ENCODE data around the gene AKAP13. TPM values are rescaled to one million over a fixed set of nuclear protein-coding genes. Genes with fewer than 3 reads are reported as not detected.

AKAP13 gene
- total RNA-seq, 1 experiment from 2014 or later, result 47.3 TPM

DNA sequence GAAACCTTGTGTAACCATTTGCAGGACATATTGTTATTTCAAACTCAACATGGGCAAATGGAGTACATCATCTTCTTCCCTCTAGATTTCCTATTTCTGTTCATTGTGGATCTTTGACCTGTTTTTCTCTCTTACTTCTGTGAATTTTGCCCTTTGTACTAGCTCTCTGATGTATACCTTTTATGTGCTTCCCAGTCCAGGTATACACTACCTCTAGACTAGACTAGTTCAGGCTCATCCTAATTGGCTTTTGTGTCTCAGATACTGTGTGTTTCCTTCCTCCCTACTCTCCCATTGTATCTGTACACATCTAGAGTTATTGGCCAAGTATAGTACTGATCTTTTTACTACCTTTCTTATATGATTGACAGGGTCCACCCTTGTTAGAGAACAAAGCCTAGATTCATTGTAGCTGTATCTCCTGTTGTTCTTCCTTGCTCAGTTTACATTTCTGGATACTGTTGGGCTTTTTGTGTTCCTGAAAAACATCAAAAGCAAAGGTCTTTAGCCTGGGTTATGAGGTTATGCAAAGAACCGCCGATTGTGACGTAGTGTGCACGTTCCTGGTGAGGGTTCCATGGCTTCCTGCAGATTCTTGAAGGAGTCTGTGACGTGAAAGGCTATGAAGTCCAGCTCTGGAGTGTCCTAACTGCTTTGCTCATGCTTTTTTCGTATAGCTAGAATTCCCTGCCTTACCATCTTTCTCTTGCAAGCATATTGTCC is 247.0 kb downstream of the AKAP13 start:
- H2BK5ac ChIP-seq (ENCODE audit: insufficient read length, low read length), result no peak overlapping the region
- H3K23me2 ChIP-seq (ENCODE audit: insufficient read length, low read depth, low read length, poor library complexity, severe bottlenecking), result no peaks in the 10 kb centered on the region
- 0 out of 2 replicates have a peak, but pooled peaks cover 2% of the 10 kb centered on the region for H3K79me2 ChIP-seq (ENCODE audit: insufficient read depth, low read length)
- H3K14ac ChIP-seq (ENCODE audit: insufficient read depth, low read length), result no peak overlapping the region
- H3K4me1 Mint-ChIP-seq, result peaks cover 3 to 5% of the 10 kb centered on the region in 2 experiments; a peak in 3 of 4 replicates
- no peaks in the 10 kb centered on the region for H3K9me3 Mint-ChIP-seq
- H3K27ac ChIP-seq (ENCODE audit: insufficient read length, low read depth, low read length), result no peak overlapping the region
- no peak overlapping the region for H2BK20ac ChIP-seq (ENCODE audit: low read depth, low read length, poor library complexity, severe bottlenecking)
- no peak overlapping the region for H3K27ac Mint-ChIP-seq
- no peak overlapping the region for H3K56ac ChIP-seq (ENCODE audit: insufficient read length, low read depth, low read length)
- no peak overlapping the region for H3K4me2 ChIP-seq (ENCODE audit: insufficient read depth, insufficient read length, low read length)
- no peak overlapping the region for H2BK120ac ChIP-seq (ENCODE audit: low read depth, low read length, poor library complexity, severe bottlenecking)
- no peak overlapping the region for H2BK15ac ChIP-seq (ENCODE audit: low read depth, low read length)
- no peak overlapping the region for H3K23ac ChIP-seq (ENCODE audit: insufficient read length, low read depth, low read length)
- no peak overlapping the region for H4K8ac ChIP-seq (replicated peaks; ENCODE audit: insufficient read length, low read depth, low read length)
- H2AFZ ChIP-seq (ENCODE audit: low read length), result no peak overlapping the region
- H3K4me3 Mint-ChIP-seq, result no peak overlapping the region
- no peak overlapping the region for H2AK5ac ChIP-seq (ENCODE audit: insufficient read length, low read length)
- H3K18ac ChIP-seq (ENCODE audit: insufficient read length, low read depth, low read length), result no peak overlapping the region
- H3K4me1 ChIP-seq (ENCODE audit: insufficient read depth, low read length), result no peaks in the 10 kb centered on the region
- no peaks in the 10 kb centered on the region for H4K20me1 ChIP-seq (ENCODE audit: control insufficient read depth, insufficient read depth, insufficient read length)
- H3K4ac ChIP-seq (ENCODE audit: low read depth, low read length), result no peak overlapping the region
- H3K27me3 ChIP-seq (ENCODE audit: insufficient read depth, low read length), result no peaks in the 10 kb centered on the region
- H4K91ac ChIP-seq (ENCODE audit: insufficient read length, low read depth, low read length), result no peak overlapping the region
- no peaks in the 10 kb centered on the region for H3K79me1 ChIP-seq (ENCODE audit: insufficient read depth, low read depth, low read length, poor library complexity, severe bottlenecking)
- WGBS (ENCODE audit: extremely low coverage, insufficient read length, low lambda C conversion rate), result no CpG with 5 or more reads among the region's 6 CpGs
- TF ChIP-seq, protein P1, sequence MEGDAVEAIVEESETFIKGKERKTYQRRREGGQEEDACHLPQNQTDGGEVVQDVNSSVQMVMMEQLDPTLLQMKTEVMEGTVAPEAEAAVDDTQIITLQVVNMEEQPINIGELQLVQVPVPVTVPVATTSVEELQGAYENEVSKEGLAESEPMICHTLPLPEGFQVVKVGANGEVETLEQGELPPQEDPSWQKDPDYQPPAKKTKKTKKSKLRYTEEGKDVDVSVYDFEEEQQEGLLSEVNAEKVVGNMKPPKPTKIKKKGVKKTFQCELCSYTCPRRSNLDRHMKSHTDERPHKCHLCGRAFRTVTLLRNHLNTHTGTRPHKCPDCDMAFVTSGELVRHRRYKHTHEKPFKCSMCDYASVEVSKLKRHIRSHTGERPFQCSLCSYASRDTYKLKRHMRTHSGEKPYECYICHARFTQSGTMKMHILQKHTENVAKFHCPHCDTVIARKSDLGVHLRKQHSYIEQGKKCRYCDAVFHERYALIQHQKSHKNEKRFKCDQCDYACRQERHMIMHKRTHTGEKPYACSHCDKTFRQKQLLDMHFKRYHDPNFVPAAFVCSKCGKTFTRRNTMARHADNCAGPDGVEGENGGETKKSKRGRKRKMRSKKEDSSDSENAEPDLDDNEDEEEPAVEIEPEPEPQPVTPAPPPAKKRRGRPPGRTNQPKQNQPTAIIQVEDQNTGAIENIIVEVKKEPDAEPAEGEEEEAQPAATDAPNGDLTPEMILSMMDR (conservative IDR thresholded peaks at IDR 0.05), result no peak
- H3K36me3 Mint-ChIP-seq (ENCODE audit: insufficient read depth in 1 of 3, low read depth in 3 of 3), result no peaks in the 10 kb centered on the region; a peak in 1 of 7 replicates
- no peak overlapping the region for H2BK12ac ChIP-seq (ENCODE audit: insufficient read length, low read depth, low read length)
- no peak overlapping the region for H3T11ph ChIP-seq (ENCODE audit: low read length)
- no peaks in the 10 kb centered on the region for H3K27me3 Mint-ChIP-seq (ENCODE audit: low read depth)
- no peak overlapping the region for H4K5ac ChIP-seq (ENCODE audit: insufficient read length, low read depth, low read length)
- no peak overlapping the region for H3K9ac ChIP-seq (ENCODE audit: extremely low read depth, insufficient read length, low read length)
- DNase-seq, result no peak
- no peaks in the 10 kb centered on the region for H3K9me3 ChIP-seq (ENCODE audit: control insufficient read depth, low read depth, low read length)
